Measurements from ENCODE around the gene TP53RK.

Gene TP53RK

GRCh38 chr20:46705378-46705729 is 16.1 kb upstream of the TP53RK start:
- no peak for DNase-seq

- no peak for DNase-seq
These were observed 15.6 kb upstream of the TP53RK start for GRCh38 chr20:46704714-46705377.

GRCh38 chr20:46703435-46703834 is 14.2 kb upstream of the TP53RK start:
- DNase-seq: no peak

- no peak for DNase-seq
These were observed 13.4 kb upstream of the TP53RK start for GRCh38 chr20:46702447-46703203.

- DNase-seq: no peak
These were observed 12.7 kb upstream of the TP53RK start for GRCh38 chr20:46701986-46702385.

GRCh38 chr20:46701556-46701955 is 12.3 kb upstream of the TP53RK start:
- no peak for DNase-seq

GRCh38 chr20:46701057-46701456 is 11.8 kb upstream of the TP53RK start:
- DNase-seq: no peak

GRCh38 chr20:46700481-46700880 is 11.2 kb upstream of the TP53RK start:
- no peak for DNase-seq

GRCh38 chr20:46699651-46700359 is 10.6 kb upstream of the TP53RK start:
- peak; percentile 74 for DNase-seq

- DNase-seq: no peak
These were observed 9.5 kb upstream of the TP53RK start for GRCh38 chr20:46698788-46699187.

GRCh38 chr20:46696791-46697279 is 7.6 kb upstream of the TP53RK start:
- DNase-seq: no peak

- DNase-seq: no peak
These were observed 6.6 kb upstream of the TP53RK start for GRCh38 chr20:46695892-46696291.

- DNase-seq: peak; percentile 93
These were observed 5.2 kb upstream of the TP53RK start for GRCh38 chr20:46694484-46694883.

GRCh38 chr20:46691196-46691595 is 2.0 kb upstream of the TP53RK start:
- peak; percentile 73 for DNase-seq

GRCh38 chr20:46690219-46691106 is 1.2 kb upstream of the TP53RK start:
- peak; percentile 87 for DNase-seq

- DNase-seq: no peak
These were observed 476 bp upstream of the TP53RK start for GRCh38 chr20:46689754-46690085.

GRCh38 chr20:46688151-46689081 is 828 bp downstream of the TP53RK start:
- no peak for DNase-seq

GRCh38 chr20:46683939-46684750 is 5.1 kb downstream of the TP53RK start:
- DNase-seq: peak; percentile 57

- DNase-seq: no peak
These were observed 5.6 kb downstream of the TP53RK start for GRCh38 chr20:46683668-46683938.

- peak; percentile 87 for DNase-seq
These were observed 6.1 kb downstream of the TP53RK start for GRCh38 chr20:46683011-46683667.
